22Rv1 (cell line): Measurements from ENCODE around the gene FBXW7.
"Not testable (repeated sequence)": the region's sequence is repeated elsewhere in the genome, so short reads cannot be mapped to it uniquely, and the experiment has no call there.

ENCODE experiments used
- H3K27ac ChIP-seq: fragments of 450-650 bp; 2 replicates; pipeline ENCODE4 v1.5.1; 2017
- ZFX ChIP-seq: fragments of 450-650 bp; IDR thresholded peaks from 2 replicates; pipeline ENCODE4 v1.6.1; 2017; ENCODE audit warnings: antibody characterized with exemption, borderline replicate concordance
- TF ChIP-seq, protein P1 (sequence below): fragments of 450-650 bp; IDR thresholded peaks from 2 replicates; pipeline ENCODE4 v1.5.1; 2017; ENCODE audit warnings: mild to moderate bottlenecking

FBXW7 gene

GRCh38 chr4:152564336-152564735 is 28.4 kb upstream of the FBXW7 start:
- TF ChIP-seq, protein P1, sequence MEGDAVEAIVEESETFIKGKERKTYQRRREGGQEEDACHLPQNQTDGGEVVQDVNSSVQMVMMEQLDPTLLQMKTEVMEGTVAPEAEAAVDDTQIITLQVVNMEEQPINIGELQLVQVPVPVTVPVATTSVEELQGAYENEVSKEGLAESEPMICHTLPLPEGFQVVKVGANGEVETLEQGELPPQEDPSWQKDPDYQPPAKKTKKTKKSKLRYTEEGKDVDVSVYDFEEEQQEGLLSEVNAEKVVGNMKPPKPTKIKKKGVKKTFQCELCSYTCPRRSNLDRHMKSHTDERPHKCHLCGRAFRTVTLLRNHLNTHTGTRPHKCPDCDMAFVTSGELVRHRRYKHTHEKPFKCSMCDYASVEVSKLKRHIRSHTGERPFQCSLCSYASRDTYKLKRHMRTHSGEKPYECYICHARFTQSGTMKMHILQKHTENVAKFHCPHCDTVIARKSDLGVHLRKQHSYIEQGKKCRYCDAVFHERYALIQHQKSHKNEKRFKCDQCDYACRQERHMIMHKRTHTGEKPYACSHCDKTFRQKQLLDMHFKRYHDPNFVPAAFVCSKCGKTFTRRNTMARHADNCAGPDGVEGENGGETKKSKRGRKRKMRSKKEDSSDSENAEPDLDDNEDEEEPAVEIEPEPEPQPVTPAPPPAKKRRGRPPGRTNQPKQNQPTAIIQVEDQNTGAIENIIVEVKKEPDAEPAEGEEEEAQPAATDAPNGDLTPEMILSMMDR: no peak
- no peak for TF ChIP-seq ZFX
- H3K27ac ChIP-seq: no peak overlapping the region

DNA sequence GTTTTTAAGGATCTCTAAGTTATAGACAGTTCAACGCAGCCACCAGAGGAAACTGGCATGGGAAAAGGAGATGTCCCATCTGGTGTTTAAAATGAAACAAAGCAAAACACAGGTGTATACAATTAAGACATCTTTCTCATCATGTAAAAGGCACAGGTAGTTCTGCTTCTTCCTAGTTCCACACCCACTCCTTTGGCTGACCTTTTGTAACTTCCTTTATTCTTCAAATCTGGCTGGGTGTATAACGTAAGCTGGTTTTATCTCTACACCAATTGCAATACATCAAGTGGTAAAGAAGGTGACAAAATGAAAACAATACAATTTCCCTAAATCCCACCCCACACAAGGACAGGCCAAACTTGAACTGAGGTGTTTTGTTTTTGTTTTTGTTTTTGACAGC is 27.3 kb upstream of the FBXW7 start:
- H3K27ac ChIP-seq: no peak overlapping the region
- TF ChIP-seq, protein P1: no peak
- no peak for TF ChIP-seq ZFX

DNA sequence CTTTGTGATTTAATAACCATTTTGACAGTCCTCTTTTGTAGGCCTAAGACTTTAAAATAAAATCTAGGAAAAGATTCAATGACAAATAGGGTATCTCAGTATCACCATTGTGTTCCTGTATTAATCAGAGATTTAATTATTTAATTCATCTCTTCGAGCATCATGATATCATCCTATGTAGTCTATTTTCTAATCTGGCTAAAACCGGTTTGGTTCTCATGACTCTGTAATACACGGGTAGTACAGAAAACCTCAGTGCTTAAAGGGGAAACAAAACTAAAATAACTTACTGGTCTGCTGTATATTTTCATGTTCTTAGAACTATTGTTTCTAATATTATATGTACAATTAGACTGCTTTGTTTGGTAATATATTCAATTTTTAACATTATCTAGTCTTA is 23.7 kb upstream of the FBXW7 start:
- TF ChIP-seq ZFX: no peak
- TF ChIP-seq, protein P1: no peak
- no peak overlapping the region for H3K27ac ChIP-seq

DNA sequence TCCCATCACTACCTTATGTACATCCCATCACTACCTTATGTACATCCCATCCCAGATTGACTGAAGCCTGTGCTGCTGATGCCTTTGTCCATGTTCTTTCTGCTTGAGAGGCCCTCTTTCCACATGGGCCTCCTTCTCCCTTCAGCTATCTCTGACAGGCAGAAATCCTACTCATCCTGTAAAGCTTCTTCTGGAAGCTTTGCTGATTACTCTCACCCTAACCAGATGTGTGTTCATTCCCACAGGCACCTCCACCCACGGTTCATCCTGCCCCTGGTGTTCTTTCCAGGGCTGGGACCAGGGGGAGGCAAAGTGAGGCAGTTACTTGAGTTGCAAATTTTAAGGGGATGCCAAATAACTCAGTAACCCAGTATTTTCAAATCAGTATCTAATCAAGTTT is 22.5 kb upstream of the FBXW7 start:
- no peak for TF ChIP-seq ZFX
- TF ChIP-seq, protein P1: no peak
- no peak overlapping the region for H3K27ac ChIP-seq

- H3K27ac ChIP-seq: no peak overlapping the region
- TF ChIP-seq ZFX: no peak
- TF ChIP-seq, protein P1: no peak
These were observed 20.9 kb upstream of the FBXW7 start for GRCh38 chr4:152556834-152557233.

GRCh38 chr4:152556283-152556682 is 20.4 kb upstream of the FBXW7 start:
- TF ChIP-seq, protein P1: no peak
- no peak for TF ChIP-seq ZFX
- no peak overlapping the region for H3K27ac ChIP-seq

GRCh38 chr4:152554742-152555141 is 18.9 kb upstream of the FBXW7 start:
- no peak overlapping the region for H3K27ac ChIP-seq
- TF ChIP-seq, protein P1: no peak

GRCh38 chr4:152550687-152551086 is 14.8 kb upstream of the FBXW7 start:
- not testable (repeated sequence) for H3K27ac ChIP-seq
